GM23338 (cell line): ENCODE measurements around the gene PACS1. TPM values are rescaled to one million over a fixed set of nuclear protein-coding genes. Genes with fewer than 3 reads are reported as not detected.
A peak's percentile ranks its signal among the peaks of the same experiment; 100 is the strongest.

Source experiments
- ATAC-seq: fragments of 200-7000 bp; cut with Tn5 transposase; 3 replicates; pipeline ENCODE4 v1.9.1; 2020
- DNase-seq: peaks from one replicate; pipeline ENCODE4 v3.0.0-alpha.2; 2015; ENCODE audit warnings: low spot score
- H2AFZ ChIP-seq: fragments of 200-600 bp; sonication (generic); 2 replicates; pipeline ENCODE4 v1.8.0; 2016; ENCODE audit warnings: antibody characterized with exemption, mild to moderate bottlenecking, moderate library complexity
- H3F3A ChIP-seq: fragments of 200-600 bp; sonication (generic); replicated peaks from 2 replicates; pipeline ENCODE4 v1.8.0; 2017; ENCODE audit warnings: antibody characterized with exemption, mixed run types, low read depth
- H3K27ac ChIP-seq: fragments of 200-600 bp; sonication (generic); 2 replicates; pipeline ENCODE4 v1.6.1; 2016; ENCODE audit warnings: low read depth
- H3K27me3 ChIP-seq: fragments of 200-600 bp; sonication (generic); 2 replicates; pipeline ENCODE4 v1.8.0; 2016; ENCODE audit warnings: mild to moderate bottlenecking, mixed run types, moderate library complexity; ENCODE audit not compliant: insufficient read depth
- H3K36me3 ChIP-seq: fragments of 200-600 bp; sonication (generic); 2 replicates; pipeline ENCODE4 v1.8.0; 2016; ENCODE audit warnings: mild to moderate bottlenecking; ENCODE audit not compliant: insufficient read depth
- H3K4me1 ChIP-seq: fragments of 200-600 bp; sonication (generic); 2 replicates; pipeline ENCODE4 v1.8.0; 2016; ENCODE audit warnings: mild to moderate bottlenecking, moderate library complexity; ENCODE audit not compliant: insufficient read depth
- H3K4me2 ChIP-seq: fragments of 200-600 bp; sonication (generic); 2 replicates; pipeline ENCODE4 v1.7.1; 2017; ENCODE audit warnings: mixed run types
- H3K4me3 ChIP-seq: fragments of 200-600 bp; sonication (generic); 2 replicates; pipeline ENCODE4 v1.6.1; 2016; ENCODE audit warnings: mixed run types
- H3K79me2 ChIP-seq: fragments of 200-600 bp; sonication (generic); replicated peaks from 2 replicates; pipeline ENCODE4 v1.8.0; 2017; ENCODE audit warnings: mild to moderate bottlenecking; ENCODE audit not compliant: insufficient read depth
- H3K9me2 ChIP-seq: fragments of 200-600 bp; sonication (generic); 2 replicates; pipeline ENCODE4 v1.8.0; 2017; ENCODE audit not compliant: insufficient read depth
- H4K20me1 ChIP-seq: fragments of 200-600 bp; sonication (generic); replicated peaks from 2 replicates; pipeline ENCODE4 v1.8.0; 2017; ENCODE audit warnings: mild to moderate bottlenecking; ENCODE audit not compliant: insufficient read depth
- H3K27ac Mint-ChIP-seq: 2 replicates; pipeline ENCODE4 v1.8.0; 2020; ENCODE audit warnings: inconsistent platforms, mild to moderate bottlenecking, moderate library complexity, mixed read lengths
- H3K27me3 Mint-ChIP-seq: 3 replicates; pipeline ENCODE4 v1.8.0; 2022; ENCODE audit warnings: low read depth, mild to moderate bottlenecking, moderate library complexity, mixed read lengths, inconsistent platforms; ENCODE audit not compliant: insufficient read depth, poor library complexity
- H3K36me3 Mint-ChIP-seq: 3 replicates; pipeline ENCODE4 v1.8.0; 2021; ENCODE audit warnings: low read depth, mild to moderate bottlenecking, inconsistent platforms, moderate library complexity, mixed read lengths
- H3K4me1 Mint-ChIP-seq: 3 replicates; pipeline ENCODE4 v1.8.0; 2020; ENCODE audit warnings: mild to moderate bottlenecking, inconsistent platforms, mixed read lengths
- H3K4me3 Mint-ChIP-seq: 3 replicates; pipeline ENCODE4 v1.8.0; 2021; ENCODE audit warnings: moderate library complexity, mild to moderate bottlenecking, inconsistent platforms, mixed read lengths
- H3K9me3 Mint-ChIP-seq: 3 replicates; pipeline ENCODE4 v1.8.0; 2020; ENCODE audit warnings: moderate library complexity, mild to moderate bottlenecking, inconsistent platforms, mixed read lengths
- CREB1 ChIP-seq: fragments of 250-450 bp; sonication (Bioruptor Pico); IDR thresholded peaks from 2 replicates; pipeline ENCODE4 v1.5.0; 2020; ENCODE audit warnings: low read depth, mild to moderate bottlenecking, moderate library complexity
- EZH2 ChIP-seq: fragments of 200-600 bp; sonication (generic); IDR thresholded peaks from one replicate; pipeline ENCODE4 v1.8.0; 2017; ENCODE audit warnings: antibody characterized with exemption, mild to moderate bottlenecking, low read depth; ENCODE audit not compliant: unreplicated experiment
- EZH2phosphoT487 ChIP-seq: fragments of 200-600 bp; sonication (generic); IDR thresholded peaks from one replicate; pipeline ENCODE4 v1.8.1; 2018; ENCODE audit warnings: antibody characterized with exemption; ENCODE audit not compliant: unreplicated experiment
- JUNB ChIP-seq: IDR thresholded peaks from one replicate; pipeline ENCODE4 v1.6.1; 2016; ENCODE audit warnings: antibody characterized with exemption; ENCODE audit not compliant: unreplicated experiment
- NANOG ChIP-seq: IDR thresholded peaks from 2 replicates; pipeline ENCODE4 v1.6.1; 2016; ENCODE audit warnings: antibody characterized with exemption, borderline replicate concordance
- POLR2AphosphoS5 ChIP-seq: IDR thresholded peaks from 2 replicates; pipeline ENCODE4 v1.6.1; 2016; ENCODE audit warnings: antibody characterized with exemption, low read depth
- STAT1 ChIP-seq: IDR thresholded peaks from one replicate; pipeline ENCODE4 v1.6.1; 2016; ENCODE audit warnings: antibody characterized with exemption; ENCODE audit not compliant: unreplicated experiment
- ZNF114 ChIP-seq: fragments of 250-450 bp; sonication (Bioruptor Pico); IDR thresholded peaks from 2 replicates; pipeline ENCODE4 v1.5.0; 2020; ENCODE audit warnings: mild to moderate bottlenecking, moderate library complexity
- ZNF331 ChIP-seq: fragments of 250-450 bp; sonication (Bioruptor Pico); IDR thresholded peaks from 2 replicates; pipeline ENCODE4 v1.5.0; 2020; ENCODE audit warnings: low read depth, mild to moderate bottlenecking, moderate library complexity
- polyA plus RNA-seq: library from polyadenylated mRNA; unstranded; fragments of >200 nt; fragmentation: Nextera tagmentation; extraction: Ambion mirVana; gene quantifications from 2 replicates; pipeline ENCODE4 v1.2.1, GENCODE V29; 2016
- total RNA-seq: library from RNA; depleted of rRNA; stranded (reverse); fragments of >200 nt; shearing (Covaris generic); gene quantifications from 2 replicates; pipeline ENCODE4 v1.2.3, GENCODE V29; 2014
- TF ChIP-seq, protein P1 (sequence below): IDR thresholded peaks from 2 replicates; pipeline ENCODE4 v1.6.1; 2016; ENCODE audit warnings: antibody characterized with exemption
- TF ChIP-seq, protein P2 (sequence below): IDR thresholded peaks from one replicate; pipeline ENCODE4 v1.6.1; 2018; ENCODE audit warnings: antibody characterized with exemption; ENCODE audit not compliant: unreplicated experiment
- TF ChIP-seq, protein P3 (sequence below), 2 experiments: fragments of 200-600 bp in 1 of 2; sonication (generic) in 1 of 2; conservative IDR thresholded peaks; 2 replicates each; pipeline versions ENCODE4 v1.5.1 to v1.6.1; 2016 to 2017; ENCODE audit warnings: antibody characterized with exemption in 2 of 2, low read depth in 2 of 2, mild to moderate bottlenecking in 2 of 2, moderate library complexity in 1 of 2
- TF ChIP-seq, protein P4 (sequence below): fragments of 250-450 bp; sonication (Bioruptor Pico); IDR thresholded peaks from 2 replicates; pipeline ENCODE4 v1.5.0; 2020; ENCODE audit warnings: mild to moderate bottlenecking, moderate library complexity

The PACS1 gene
- total and polyA plus RNA-seq, 2 experiments from 2014 or later, result 8.0 to 37.5 TPM

DNA sequence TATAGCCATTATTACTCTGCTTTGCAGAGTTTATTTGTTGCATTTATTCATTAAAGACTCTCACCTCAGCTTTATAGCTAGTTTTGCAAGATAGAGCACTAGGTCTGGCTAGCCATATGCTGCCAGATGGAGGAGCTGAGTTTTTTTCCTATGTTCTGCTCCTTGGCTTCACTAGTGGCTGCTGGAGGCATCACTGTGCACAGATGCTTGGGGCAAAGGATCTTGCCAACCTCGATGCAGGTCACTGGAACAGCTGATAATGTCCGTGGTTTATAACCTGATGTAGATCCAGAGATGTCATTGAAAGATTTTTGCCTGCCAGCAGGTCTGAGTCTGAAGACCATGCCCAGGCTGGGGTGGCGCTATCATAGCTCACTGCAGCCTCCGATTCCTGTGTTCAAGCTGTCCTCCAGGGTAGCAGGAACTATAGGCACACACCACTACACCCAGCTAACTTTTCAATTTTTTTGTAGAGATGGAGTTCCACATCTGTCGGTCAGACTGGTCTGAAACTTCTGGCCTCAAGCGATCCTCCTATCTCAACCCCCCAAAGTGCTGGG lies 63.2 kb downstream of the PACS1 start:
- no peaks in the 10 kb centered on the region for H3K36me3 Mint-ChIP-seq
- 0 out of 2 replicates have a peak overlapping the region, but pooled peaks have one; percentile 32 for H3K27ac ChIP-seq
- no peak for TF ChIP-seq ZNF114
- no peak for TF ChIP-seq ZNF331
- TF ChIP-seq, protein P1, sequence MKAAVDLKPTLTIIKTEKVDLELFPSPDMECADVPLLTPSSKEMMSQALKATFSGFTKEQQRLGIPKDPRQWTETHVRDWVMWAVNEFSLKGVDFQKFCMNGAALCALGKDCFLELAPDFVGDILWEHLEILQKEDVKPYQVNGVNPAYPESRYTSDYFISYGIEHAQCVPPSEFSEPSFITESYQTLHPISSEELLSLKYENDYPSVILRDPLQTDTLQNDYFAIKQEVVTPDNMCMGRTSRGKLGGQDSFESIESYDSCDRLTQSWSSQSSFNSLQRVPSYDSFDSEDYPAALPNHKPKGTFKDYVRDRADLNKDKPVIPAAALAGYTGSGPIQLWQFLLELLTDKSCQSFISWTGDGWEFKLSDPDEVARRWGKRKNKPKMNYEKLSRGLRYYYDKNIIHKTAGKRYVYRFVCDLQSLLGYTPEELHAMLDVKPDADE, result no peak
- no peak for TF ChIP-seq CREB1
- TF ChIP-seq, protein P2, sequence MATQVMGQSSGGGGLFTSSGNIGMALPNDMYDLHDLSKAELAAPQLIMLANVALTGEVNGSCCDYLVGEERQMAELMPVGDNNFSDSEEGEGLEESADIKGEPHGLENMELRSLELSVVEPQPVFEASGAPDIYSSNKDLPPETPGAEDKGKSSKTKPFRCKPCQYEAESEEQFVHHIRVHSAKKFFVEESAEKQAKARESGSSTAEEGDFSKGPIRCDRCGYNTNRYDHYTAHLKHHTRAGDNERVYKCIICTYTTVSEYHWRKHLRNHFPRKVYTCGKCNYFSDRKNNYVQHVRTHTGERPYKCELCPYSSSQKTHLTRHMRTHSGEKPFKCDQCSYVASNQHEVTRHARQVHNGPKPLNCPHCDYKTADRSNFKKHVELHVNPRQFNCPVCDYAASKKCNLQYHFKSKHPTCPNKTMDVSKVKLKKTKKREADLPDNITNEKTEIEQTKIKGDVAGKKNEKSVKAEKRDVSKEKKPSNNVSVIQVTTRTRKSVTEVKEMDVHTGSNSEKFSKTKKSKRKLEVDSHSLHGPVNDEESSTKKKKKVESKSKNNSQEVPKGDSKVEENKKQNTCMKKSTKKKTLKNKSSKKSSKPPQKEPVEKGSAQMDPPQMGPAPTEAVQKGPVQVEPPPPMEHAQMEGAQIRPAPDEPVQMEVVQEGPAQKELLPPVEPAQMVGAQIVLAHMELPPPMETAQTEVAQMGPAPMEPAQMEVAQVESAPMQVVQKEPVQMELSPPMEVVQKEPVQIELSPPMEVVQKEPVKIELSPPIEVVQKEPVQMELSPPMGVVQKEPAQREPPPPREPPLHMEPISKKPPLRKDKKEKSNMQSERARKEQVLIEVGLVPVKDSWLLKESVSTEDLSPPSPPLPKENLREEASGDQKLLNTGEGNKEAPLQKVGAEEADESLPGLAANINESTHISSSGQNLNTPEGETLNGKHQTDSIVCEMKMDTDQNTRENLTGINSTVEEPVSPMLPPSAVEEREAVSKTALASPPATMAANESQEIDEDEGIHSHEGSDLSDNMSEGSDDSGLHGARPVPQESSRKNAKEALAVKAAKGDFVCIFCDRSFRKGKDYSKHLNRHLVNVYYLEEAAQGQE, result no peak
- TF ChIP-seq EZH2, result no peak
- TF ChIP-seq, protein P3, sequence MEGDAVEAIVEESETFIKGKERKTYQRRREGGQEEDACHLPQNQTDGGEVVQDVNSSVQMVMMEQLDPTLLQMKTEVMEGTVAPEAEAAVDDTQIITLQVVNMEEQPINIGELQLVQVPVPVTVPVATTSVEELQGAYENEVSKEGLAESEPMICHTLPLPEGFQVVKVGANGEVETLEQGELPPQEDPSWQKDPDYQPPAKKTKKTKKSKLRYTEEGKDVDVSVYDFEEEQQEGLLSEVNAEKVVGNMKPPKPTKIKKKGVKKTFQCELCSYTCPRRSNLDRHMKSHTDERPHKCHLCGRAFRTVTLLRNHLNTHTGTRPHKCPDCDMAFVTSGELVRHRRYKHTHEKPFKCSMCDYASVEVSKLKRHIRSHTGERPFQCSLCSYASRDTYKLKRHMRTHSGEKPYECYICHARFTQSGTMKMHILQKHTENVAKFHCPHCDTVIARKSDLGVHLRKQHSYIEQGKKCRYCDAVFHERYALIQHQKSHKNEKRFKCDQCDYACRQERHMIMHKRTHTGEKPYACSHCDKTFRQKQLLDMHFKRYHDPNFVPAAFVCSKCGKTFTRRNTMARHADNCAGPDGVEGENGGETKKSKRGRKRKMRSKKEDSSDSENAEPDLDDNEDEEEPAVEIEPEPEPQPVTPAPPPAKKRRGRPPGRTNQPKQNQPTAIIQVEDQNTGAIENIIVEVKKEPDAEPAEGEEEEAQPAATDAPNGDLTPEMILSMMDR (conservative IDR thresholded peaks at IDR 0.05; ENCODE audit: low read depth in 2 of 2), result no peak
- TF ChIP-seq POLR2AphosphoS5, result no peak
- no peak for TF ChIP-seq NANOG
- no peak for TF ChIP-seq EZH2phosphoT487
- TF ChIP-seq STAT1, result no peak
- no peak for TF ChIP-seq JUNB
- TF ChIP-seq, protein P4, sequence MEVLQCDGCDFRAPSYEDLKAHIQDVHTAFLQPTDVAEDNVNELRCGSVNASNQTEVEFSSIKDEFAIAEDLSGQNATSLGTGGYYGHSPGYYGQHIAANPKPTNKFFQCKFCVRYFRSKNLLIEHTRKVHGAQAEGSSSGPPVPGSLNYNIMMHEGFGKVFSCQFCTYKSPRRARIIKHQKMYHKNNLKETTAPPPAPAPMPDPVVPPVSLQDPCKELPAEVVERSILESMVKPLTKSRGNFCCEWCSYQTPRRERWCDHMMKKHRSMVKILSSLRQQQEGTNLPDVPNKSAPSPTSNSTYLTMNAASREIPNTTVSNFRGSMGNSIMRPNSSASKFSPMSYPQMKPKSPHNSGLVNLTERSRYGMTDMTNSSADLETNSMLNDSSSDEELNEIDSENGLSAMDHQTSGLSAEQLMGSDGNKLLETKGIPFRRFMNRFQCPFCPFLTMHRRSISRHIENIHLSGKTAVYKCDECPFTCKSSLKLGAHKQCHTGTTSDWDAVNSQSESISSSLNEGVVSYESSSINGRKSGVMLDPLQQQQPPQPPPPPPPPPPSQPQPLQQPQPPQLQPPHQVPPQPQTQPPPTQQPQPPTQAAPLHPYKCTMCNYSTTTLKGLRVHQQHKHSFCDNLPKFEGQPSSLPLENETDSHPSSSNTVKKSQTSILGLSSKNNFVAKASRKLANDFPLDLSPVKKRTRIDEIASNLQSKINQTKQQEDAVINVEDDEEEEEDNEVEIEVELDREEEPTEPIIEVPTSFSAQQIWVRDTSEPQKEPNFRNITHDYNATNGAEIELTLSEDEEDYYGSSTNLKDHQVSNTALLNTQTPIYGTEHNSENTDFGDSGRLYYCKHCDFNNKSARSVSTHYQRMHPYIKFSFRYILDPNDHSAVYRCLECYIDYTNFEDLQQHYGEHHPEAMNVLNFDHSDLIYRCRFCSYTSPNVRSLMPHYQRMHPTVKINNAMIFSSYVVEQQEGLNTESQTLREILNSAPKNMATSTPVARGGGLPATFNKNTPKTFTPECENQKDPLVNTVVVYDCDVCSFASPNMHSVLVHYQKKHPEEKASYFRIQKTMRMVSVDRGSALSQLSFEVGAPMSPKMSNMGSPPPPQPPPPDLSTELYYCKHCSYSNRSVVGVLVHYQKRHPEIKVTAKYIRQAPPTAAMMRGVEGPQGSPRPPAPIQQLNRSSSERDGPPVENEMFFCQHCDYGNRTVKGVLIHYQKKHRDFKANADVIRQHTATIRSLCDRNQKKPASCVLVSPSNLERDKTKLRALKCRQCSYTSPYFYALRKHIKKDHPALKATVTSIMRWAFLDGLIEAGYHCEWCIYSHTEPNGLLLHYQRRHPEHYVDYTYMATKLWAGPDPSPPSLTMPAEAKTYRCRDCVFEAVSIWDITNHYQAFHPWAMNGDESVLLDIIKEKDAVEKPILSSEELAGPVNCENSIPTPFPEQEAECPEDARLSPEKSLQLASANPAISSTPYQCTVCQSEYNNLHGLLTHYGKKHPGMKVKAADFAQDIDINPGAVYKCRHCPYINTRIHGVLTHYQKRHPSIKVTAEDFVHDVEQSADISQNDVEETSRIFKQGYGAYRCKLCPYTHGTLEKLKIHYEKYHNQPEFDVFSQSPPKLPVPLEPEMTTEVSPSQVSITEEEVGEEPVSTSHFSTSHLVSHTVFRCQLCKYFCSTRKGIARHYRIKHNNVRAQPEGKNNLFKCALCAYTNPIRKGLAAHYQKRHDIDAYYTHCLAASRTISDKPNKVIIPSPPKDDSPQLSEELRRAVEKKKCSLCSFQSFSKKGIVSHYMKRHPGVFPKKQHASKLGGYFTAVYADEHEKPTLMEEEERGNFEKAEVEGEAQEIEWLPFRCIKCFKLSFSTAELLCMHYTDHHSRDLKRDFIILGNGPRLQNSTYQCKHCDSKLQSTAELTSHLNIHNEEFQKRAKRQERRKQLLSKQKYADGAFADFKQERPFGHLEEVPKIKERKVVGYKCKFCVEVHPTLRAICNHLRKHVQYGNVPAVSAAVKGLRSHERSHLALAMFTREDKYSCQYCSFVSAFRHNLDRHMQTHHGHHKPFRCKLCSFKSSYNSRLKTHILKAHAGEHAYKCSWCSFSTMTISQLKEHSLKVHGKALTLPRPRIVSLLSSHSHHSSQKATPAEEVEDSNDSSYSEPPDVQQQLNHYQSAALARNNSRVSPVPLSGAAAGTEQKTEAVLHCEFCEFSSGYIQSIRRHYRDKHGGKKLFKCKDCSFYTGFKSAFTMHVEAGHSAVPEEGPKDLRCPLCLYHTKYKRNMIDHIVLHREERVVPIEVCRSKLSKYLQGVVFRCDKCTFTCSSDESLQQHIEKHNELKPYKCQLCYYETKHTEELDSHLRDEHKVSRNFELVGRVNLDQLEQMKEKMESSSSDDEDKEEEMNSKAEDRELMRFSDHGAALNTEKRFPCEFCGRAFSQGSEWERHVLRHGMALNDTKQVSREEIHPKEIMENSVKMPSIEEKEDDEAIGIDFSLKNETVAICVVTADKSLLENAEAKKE (CRISPR knock-in tag), result no peak
- H3K4me1 Mint-ChIP-seq, result peaks cover 28% of the 10 kb centered on the region
- peaks cover 13% of the 10 kb centered on the region; the same call in 1 of the 2 replicates for H3K79me2 ChIP-seq
- H3F3A ChIP-seq, result no peaks in the 10 kb centered on the region
- no peaks in the 10 kb centered on the region for H4K20me1 ChIP-seq
- no peak for ATAC-seq
- DNase-seq, result no peak
- H2AFZ ChIP-seq, result no peak overlapping the region
- H3K4me2 ChIP-seq, result no peak overlapping the region
- H3K9me3 Mint-ChIP-seq, result no peaks in the 10 kb centered on the region
- no peaks in the 10 kb centered on the region for H3K27me3 ChIP-seq
- H3K27me3 Mint-ChIP-seq, result peaks cover 4% of the 10 kb centered on the region
- peaks cover 11% of the 10 kb centered on the region for H3K4me1 ChIP-seq
- H3K4me3 ChIP-seq, result no peak overlapping the region
- H3K9me2 ChIP-seq, result no peaks in the 10 kb centered on the region
- H3K36me3 ChIP-seq, result no peaks in the 10 kb centered on the region
- no peak overlapping the region for H3K4me3 Mint-ChIP-seq
- H3K27ac Mint-ChIP-seq, result no peak overlapping the region
